ENCODE results near the gene UNC5C. TPM values are rescaled to one million over a fixed set of nuclear protein-coding genes. Genes with fewer than 3 reads are reported as not detected.

Gene UNC5C
- total and polyA plus RNA-seq, 2 of the 4 experiments (the other 2 are of a cell fraction): under 0.01 TPM

- Histone ChIP-seq H3K4me2 (ENCODE audit: low read depth, low read length) (no peak overlapping the region), H2BK15ac (ENCODE audit: low read depth, low read length) (no peak overlapping the region), H2AFZ (replicated peaks; ENCODE audit: low read length, poor library complexity) (no peak overlapping the region), H4K20me1 (ENCODE audit: insufficient read depth, low read length) (no peaks in the 10 kb centered on the region), H3K9me3 (ENCODE audit: control insufficient read depth, insufficient read depth, low read length) (no peaks in the 10 kb centered on the region), H3K4ac (ENCODE audit: low read depth, low read length) (no peak overlapping the region), H3K18ac (ENCODE audit: low read depth, low read length) (no peak overlapping the region), H3K14ac (replicated peaks; ENCODE audit: low read depth, low read length) (no peak overlapping the region), H3K79me1 (ENCODE audit: low read depth in 1 of 2, low read length in 2 of 2) (no peaks in the 10 kb centered on the region), H2AK5ac (ENCODE audit: low read depth, low read length) (no peak overlapping the region), H2BK20ac (ENCODE audit: low read depth, low read length) (no peak overlapping the region), H3K23ac (ENCODE audit: low read depth, low read length) (no peak overlapping the region), H3K36me3 (ENCODE audit: control insufficient read depth, insufficient read depth, low read length) (no peaks in the 10 kb centered on the region), H4K5ac (ENCODE audit: low read depth, low read length) (no peak overlapping the region), H3K27me3 (ENCODE audit: control insufficient read depth, insufficient read depth, low read length) (no peaks in the 10 kb centered on the region), H3K4me1 (ENCODE audit: control insufficient read depth, insufficient read depth, low read length) (no peaks in the 10 kb centered on the region), H2AK9ac (replicated peaks; ENCODE audit: low read depth, low read length, poor library complexity) (no peak overlapping the region), H3K27ac (ENCODE audit: insufficient read depth, low read length) (no peak overlapping the region), H4K8ac (ENCODE audit: low read depth in 2 of 2, low read length in 2 of 2) (no peak overlapping the region), H2BK5ac (ENCODE audit: low read depth, low read length, poor library complexity, severe bottlenecking) (no peak overlapping the region), H3K4me3 (ENCODE audit: insufficient read depth, low read depth, low read length) (no peak overlapping the region), H4K91ac (ENCODE audit: insufficient read depth, low read depth, low read length) (no peak overlapping the region), H3K56ac (ENCODE audit: extremely low read depth, insufficient read depth, low read length) (no peak overlapping the region), H3K9me1 (ENCODE audit: insufficient read depth, low read length) (no peaks in the 10 kb centered on the region), H3K9ac (ENCODE audit: low read depth, low read length) (no peak overlapping the region), H2BK120ac (ENCODE audit: low read depth, low read length) (no peak overlapping the region)
- in situ Hi-C loops (cut with MboI; ENCODE audit: low sequenced_read_pairs) (no loop called here), dilution Hi-C loops (cut with HindIII; ENCODE audit: low sequenced_read_pairs, unreplicated experiment) (no loop called here), intact Hi-C loops (cut with micrococcal nuclease) (no loop called here)
- no peak for DNase-seq
- no TSS peak for BruUV-seq (replicated peaks)
- ATAC-seq (ENCODE audit: low read depth): no peak
- ChIA-PET POLR2A (ENCODE audit: unreplicated experiment) (no interaction called here), CTCF (interaction anchor here (0.7 kb wide), 1 partner anchor 804 kb away, joined by 3 read pairs; no protein-coding TSS in a partner anchor)
- TF ChIP-seq NFE2L2 (IDR thresholded peaks at IDR 0.05; ENCODE audit: low read depth, low read length) (no peak), MAFK (IDR thresholded peaks at IDR 0.05; ENCODE audit: low read depth, low read length) (no peak), RFX5 (IDR thresholded peaks at IDR 0.05; ENCODE audit: low read depth, low read length) (no peak), RCOR1 (IDR thresholded peaks at IDR 0.05; ENCODE audit: insufficient replicate concordance, low read length) (no peak), SMC3 (IDR thresholded peaks at IDR 0.05; ENCODE audit: low read depth, low read length) (no peak), MXI1 (IDR thresholded peaks at IDR 0.05; ENCODE audit: borderline replicate concordance, low read depth, low read length) (no peak), ELK1 (IDR thresholded peaks at IDR 0.05; ENCODE audit: borderline replicate concordance, low read depth, low read length) (no peak)
Measured at GRCh38 chr4:95529946-95530345, 18.8 kb downstream of the UNC5C start.
